Activated T-cell treated with anti-CD3 and anti-CD28 coated beads, Interleukin-2, amount 50 U/mL, for 24 hours (primary cell): ENCODE data around the gene TGIF1.
A peak's percentile ranks its signal among the peaks of the same experiment; 100 is the strongest.

Experiments used
- DNase-seq: peaks from one replicate; pipeline ENCODE4 v3.0.0-alpha.2; 2020
- H3K27ac Mint-ChIP-seq: 2 replicates; pipeline ENCODE4 v1.8.0; 2020; ENCODE audit warnings: mild to moderate bottlenecking, mixed read lengths
- H3K27me3 Mint-ChIP-seq: 2 replicates; pipeline ENCODE4 v1.8.0; 2020; ENCODE audit warnings: mixed read lengths
- H3K36me3 Mint-ChIP-seq: 2 replicates; pipeline ENCODE4 v1.8.0; 2020; ENCODE audit warnings: low read depth, mixed read lengths
- H3K4me1 Mint-ChIP-seq: 2 replicates; pipeline ENCODE4 v1.8.0; 2020; ENCODE audit warnings: low read depth, mixed read lengths
- H3K4me3 Mint-ChIP-seq: 2 replicates; pipeline ENCODE4 v1.8.0; 2020; ENCODE audit warnings: mild to moderate bottlenecking, moderate library complexity, mixed read lengths
- H3K9me3 Mint-ChIP-seq: 2 replicates; pipeline ENCODE4 v1.8.0; 2020; ENCODE audit warnings: mixed read lengths

Gene TGIF1

DNA sequence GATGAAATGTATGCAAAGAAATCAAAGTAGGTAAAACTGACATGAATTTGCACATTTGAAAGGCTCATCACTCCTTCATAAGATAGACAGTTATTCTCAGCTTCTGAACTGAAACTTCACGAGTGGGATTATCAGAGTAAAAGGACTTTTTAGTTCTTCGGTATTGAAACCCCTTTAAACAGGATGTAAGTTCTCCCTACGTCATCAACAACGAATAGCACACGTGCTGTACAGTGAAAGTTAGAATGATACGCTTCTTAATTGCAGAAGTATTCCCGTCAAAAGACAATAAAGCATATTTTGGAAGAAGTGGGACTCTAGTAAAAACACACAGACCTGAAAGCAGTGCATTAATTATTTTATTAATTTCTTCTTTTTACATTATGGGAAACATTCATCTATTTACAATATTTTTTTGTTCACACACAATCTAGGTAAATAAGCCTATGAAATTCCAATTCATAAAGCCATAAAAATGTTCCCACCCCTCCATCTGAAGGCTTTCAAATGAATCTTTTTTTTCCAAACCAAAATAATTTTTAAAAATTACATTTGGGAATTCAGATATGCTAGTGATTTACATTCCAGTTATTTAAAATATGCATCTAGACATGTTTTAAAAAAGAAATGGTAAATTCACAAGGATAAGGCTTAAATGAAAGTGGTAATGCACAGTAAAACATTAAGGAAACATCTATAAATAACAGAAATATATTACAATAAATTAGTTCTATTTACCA is 45.9 kb downstream of the TGIF1 start:
- H3K4me1 Mint-ChIP-seq: peaks cover 22% of the 10 kb centered on the region
- H3K4me3 Mint-ChIP-seq: no peak overlapping the region
- peaks cover 51% of the 10 kb centered on the region for H3K27me3 Mint-ChIP-seq
- no peaks in the 10 kb centered on the region for H3K36me3 Mint-ChIP-seq
- no peak overlapping the region for H3K27ac Mint-ChIP-seq
- no peaks in the 10 kb centered on the region for H3K9me3 Mint-ChIP-seq
- no peak for DNase-seq

DNA sequence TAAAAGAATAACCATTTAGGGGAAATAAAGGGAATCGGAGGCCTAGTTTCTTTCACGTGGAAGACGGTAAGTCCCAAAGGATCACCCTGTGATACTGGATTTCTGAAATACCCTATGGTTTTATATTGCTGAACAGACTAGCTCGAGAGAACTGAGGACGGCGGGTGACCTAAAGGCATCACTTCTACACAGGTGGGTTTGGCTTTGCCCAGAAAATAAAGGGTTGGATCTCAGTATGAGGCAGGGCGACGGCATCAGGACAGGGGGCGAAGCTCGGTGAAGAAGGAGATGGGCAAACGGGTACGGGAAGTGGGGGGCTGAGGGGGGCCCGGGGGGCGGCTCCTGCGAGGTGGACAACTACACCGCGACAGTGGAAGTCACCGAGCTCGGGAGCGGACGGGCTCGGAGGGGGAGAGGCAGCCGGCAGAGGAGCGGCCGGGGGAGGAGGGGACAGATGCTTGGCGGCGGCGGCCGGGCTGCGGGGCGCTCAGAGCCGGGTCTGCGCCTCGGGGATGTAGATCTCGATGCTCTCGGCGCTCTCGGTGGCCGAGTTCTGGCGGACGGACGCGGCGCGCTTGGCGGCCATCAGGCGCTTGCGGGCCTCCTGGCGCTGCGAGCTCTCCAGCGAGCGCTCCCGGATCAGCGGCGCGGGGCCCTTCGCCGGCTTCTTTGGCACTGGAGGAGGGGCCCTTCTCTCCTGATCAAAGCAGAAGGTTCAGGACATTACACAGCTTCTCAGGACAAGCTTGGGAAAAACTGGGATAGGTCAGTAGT is 48.9 kb downstream of the TGIF1 start:
- Mint-ChIP-seq H3K4me3 (peak overlapping the region; percentile 60), H3K27ac (no peak overlapping the region), H3K4me1 (peaks cover 25% of the 10 kb centered on the region), H3K36me3 (no peaks in the 10 kb centered on the region), H3K9me3 (no peaks in the 10 kb centered on the region), H3K27me3 (peaks cover 53% of the 10 kb centered on the region)
- DNase-seq: peak; percentile 44

DNA sequence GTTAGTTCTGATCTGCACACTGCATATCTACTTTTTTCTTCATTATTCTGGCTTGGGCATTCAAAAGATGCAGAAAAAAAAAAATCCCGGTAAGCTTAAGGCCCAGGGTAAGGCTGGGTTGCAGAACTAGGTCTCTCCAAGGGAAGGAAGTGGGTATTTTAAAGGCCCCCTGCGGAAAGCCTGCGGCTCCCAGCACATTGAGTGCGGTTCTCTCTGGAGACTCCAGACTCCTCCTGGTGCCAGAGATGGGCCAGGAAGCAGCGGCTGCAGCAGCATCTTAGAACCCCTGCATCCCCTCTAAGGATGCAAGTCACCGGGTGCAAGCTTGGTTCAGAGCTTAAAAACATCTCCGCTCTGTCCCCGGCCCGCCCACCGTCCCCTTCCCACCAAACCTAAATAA is 49.5 kb downstream of the TGIF1 start:
- no peaks in the 10 kb centered on the region for H3K36me3 Mint-ChIP-seq

DNA sequence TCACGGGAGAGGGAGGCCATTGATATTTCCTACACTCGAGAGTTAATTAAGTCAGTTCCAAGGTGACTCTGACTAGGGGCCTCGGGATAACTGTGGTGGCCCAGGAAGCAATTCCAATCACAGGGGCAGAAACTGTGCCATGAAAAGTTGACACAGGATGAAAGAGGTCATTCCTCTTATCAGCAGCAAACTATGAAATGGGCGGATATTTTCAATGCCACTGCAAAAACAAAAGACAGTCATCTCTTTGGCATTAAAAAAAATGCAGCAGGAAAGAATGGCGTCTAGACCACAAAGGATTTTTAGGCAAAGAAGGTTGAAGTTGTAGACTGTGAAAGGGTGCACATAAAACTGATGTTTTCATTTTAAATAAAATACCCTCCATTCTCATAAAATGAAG is 50.0 kb downstream of the TGIF1 start:
- peaks cover 25% of the 10 kb centered on the region for H3K4me1 Mint-ChIP-seq
- peaks cover 50% of the 10 kb centered on the region for H3K27me3 Mint-ChIP-seq
- no peak overlapping the region for H3K27ac Mint-ChIP-seq
- DNase-seq: no peak
- no peak overlapping the region for H3K4me3 Mint-ChIP-seq
- no peaks in the 10 kb centered on the region for H3K9me3 Mint-ChIP-seq
- H3K36me3 Mint-ChIP-seq: no peaks in the 10 kb centered on the region

More for the DNA sequence above, 49.5 kb downstream of the TGIF1 start:
- peak overlapping the region; percentile 60 for H3K4me3 Mint-ChIP-seq
- DNase-seq: no peak
- H3K4me1 Mint-ChIP-seq: peaks cover 25% of the 10 kb centered on the region
- H3K27ac Mint-ChIP-seq: no peak overlapping the region
- no peaks in the 10 kb centered on the region for H3K9me3 Mint-ChIP-seq
- peaks cover 52% of the 10 kb centered on the region for H3K27me3 Mint-ChIP-seq

DNA sequence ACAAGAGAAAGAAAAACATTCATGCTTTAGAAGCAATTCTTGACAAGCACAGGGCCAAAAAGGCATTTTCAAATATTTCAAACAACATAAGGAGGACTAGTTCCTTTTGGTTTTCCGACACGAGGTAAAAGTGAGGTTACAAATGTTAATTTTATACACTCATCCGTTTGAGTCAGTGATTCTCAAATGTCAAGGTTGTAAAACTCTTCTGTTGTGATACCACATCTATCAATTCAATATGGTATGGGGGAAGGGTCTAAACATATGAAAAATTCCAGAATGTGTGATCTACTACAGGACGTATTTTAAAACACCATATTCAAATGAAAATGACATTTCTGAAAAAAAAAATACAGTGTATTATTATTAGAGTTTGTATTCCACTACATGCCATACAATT is 52.7 kb downstream of the TGIF1 start:
- DNase-seq: no peak
- Mint-ChIP-seq H3K27me3 (peaks cover 39% of the 10 kb centered on the region), H3K27ac (no peak overlapping the region), H3K4me3 (no peak overlapping the region), H3K4me1 (peaks cover 19% of the 10 kb centered on the region), H3K9me3 (no peaks in the 10 kb centered on the region), H3K36me3 (no peaks in the 10 kb centered on the region)

DNA sequence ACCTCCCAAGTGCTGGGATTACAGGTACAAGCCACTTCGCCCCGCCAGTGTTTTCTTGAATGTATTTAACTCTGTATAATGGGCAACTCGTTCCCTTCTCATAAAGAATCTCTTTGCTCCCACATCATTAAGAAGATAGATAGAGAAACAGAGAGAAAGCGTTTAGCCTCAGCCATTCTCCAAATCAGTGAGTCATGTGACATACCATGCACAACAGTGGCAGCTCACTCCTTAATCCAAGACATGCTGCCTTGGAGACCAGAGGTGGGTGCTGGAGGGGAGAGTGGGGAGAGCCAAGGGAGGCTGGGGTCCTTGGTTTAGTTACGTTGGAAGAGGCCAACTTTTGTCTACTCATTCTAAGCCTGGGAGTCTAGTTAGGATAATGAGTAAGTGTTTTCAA is 54.7 kb downstream of the TGIF1 start:
- Mint-ChIP-seq H3K4me1 (peaks cover 9% of the 10 kb centered on the region), H3K4me3 (no peak overlapping the region), H3K27me3 (peaks cover 21% of the 10 kb centered on the region), H3K9me3 (no peaks in the 10 kb centered on the region), H3K36me3 (no peaks in the 10 kb centered on the region), H3K27ac (no peak overlapping the region)
- no peak for DNase-seq

DNA sequence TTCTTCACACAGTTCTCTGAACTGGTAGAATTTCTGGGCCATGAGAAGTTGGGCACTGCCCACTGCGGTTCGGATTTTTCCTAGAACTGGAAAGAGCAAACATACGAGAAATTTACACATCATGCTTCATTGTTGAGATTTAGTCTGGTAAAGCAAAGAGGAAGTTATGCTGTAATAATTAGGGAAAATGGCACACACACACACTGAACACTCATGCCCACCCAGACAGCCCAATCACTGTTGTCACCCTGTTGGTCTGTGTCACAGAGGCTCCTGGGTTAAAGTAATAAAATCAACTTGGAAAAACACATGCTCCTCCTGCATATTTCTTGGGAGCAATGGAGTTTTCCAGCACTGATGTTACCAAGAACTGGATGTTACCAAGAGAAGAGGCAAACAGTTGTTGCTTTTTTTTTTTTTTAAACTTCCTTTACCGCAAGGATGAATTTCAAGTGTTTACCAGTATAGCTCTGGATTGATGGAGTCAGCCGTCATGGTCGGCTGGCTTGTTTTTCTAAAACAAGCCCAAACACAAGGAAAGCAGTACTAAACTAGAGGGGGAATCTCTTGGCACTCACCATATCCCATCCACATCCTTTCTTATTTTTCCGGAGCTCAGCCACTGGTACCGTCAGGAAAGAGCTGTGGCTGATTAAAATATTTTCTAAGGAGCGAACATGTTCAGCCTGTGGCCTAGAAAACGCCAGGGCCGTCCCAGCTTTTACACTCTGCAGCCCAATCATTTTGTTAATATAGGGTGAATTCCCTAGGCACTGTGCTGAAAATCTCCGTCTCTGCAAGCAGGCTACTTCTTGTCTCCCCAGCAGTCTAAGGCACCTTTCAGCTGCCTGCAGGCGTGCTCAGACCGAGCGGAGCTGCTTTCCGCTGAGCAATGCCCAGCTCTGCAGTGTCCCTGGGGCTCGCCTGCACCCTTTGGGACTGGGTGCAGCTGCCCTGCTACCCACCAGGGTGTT is 58.9 kb downstream of the TGIF1 start:
- Mint-ChIP-seq H3K4me3 (no peak overlapping the region), H3K36me3 (no peaks in the 10 kb centered on the region), H3K27me3 (no peaks in the 10 kb centered on the region), H3K4me1 (peaks cover 17% of the 10 kb centered on the region), H3K27ac (no peak overlapping the region), H3K9me3 (no peaks in the 10 kb centered on the region)
- no peak for DNase-seq
